HEK293 (cell line): ENCODE measurements around the gene ANP32A.

Source experiments
- AEBP2 ChIP-seq: fragments of 450-650 bp; formaldehyde crosslinking; IDR thresholded peaks from 2 replicates; pipeline ENCODE4 v1.5.1; 2016; ENCODE audit warnings: missing biosample characterization, missing genetic modification characterization, borderline replicate concordance
- EGR2 ChIP-seq: fragments of 450-650 bp; formaldehyde crosslinking; IDR thresholded peaks from 2 replicates; pipeline ENCODE4 v1.5.1; 2016; ENCODE audit warnings: low read depth, missing biosample characterization, missing genetic modification characterization
- GLIS1 ChIP-seq: fragments of 450-650 bp; formaldehyde crosslinking; IDR thresholded peaks from 2 replicates; pipeline ENCODE4 v1.5.1; 2016; ENCODE audit warnings: missing biosample characterization, missing genetic modification characterization
- TRIM28 ChIP-seq: IDR thresholded peaks from 2 replicates; pipeline ENCODE4 v1.6.1; 2011; ENCODE audit warnings: low read length, control low read depth, borderline replicate concordance
- ZBTB1 ChIP-seq: fragments of 450-650 bp; formaldehyde crosslinking; IDR thresholded peaks from 2 replicates; pipeline ENCODE4 v1.5.1; 2016; ENCODE audit warnings: missing biosample characterization, missing genetic modification characterization
- ZBTB20 ChIP-seq: fragments of 450-650 bp; formaldehyde crosslinking; IDR thresholded peaks from 2 replicates; pipeline ENCODE4 v1.5.1; 2016; ENCODE audit warnings: missing biosample characterization, missing genetic modification characterization
- ZBTB7A ChIP-seq: fragments of 450-650 bp; formaldehyde crosslinking; IDR thresholded peaks from 2 replicates; pipeline ENCODE4 v1.5.1; 2016; ENCODE audit warnings: low read depth, missing biosample characterization, missing genetic modification characterization
- ZNF140 ChIP-seq: fragments of 450-650 bp; formaldehyde crosslinking; IDR thresholded peaks from 2 replicates; pipeline ENCODE4 v1.5.1; 2016; ENCODE audit warnings: missing biosample characterization, missing genetic modification characterization
- ZNF221 ChIP-seq: fragments of 450-650 bp; formaldehyde crosslinking; IDR thresholded peaks from 2 replicates; pipeline ENCODE4 v1.5.1; 2017; ENCODE audit warnings: missing biosample characterization, missing genetic modification characterization, borderline replicate concordance
- ZNF239 ChIP-seq: fragments of 450-650 bp; formaldehyde crosslinking; IDR thresholded peaks from 2 replicates; pipeline ENCODE4 v1.5.1; 2016; ENCODE audit warnings: missing biosample characterization, missing genetic modification characterization
- ZNF26 ChIP-seq: fragments of 450-650 bp; formaldehyde crosslinking; IDR thresholded peaks from 2 replicates; pipeline ENCODE4 v1.5.1; 2016; ENCODE audit warnings: missing biosample characterization, missing genetic modification characterization
- ZNF311 ChIP-seq: fragments of 450-650 bp; formaldehyde crosslinking; IDR thresholded peaks from 2 replicates; pipeline ENCODE4 v1.5.1; 2017; ENCODE audit warnings: missing biosample characterization, missing genetic modification characterization, borderline replicate concordance
- ZNF404 ChIP-seq: fragments of 450-650 bp; formaldehyde crosslinking; IDR thresholded peaks from 2 replicates; pipeline ENCODE4 v1.5.1; 2017; ENCODE audit warnings: missing biosample characterization, missing genetic modification characterization
- ZNF433 ChIP-seq: fragments of 450-650 bp; formaldehyde crosslinking; IDR thresholded peaks from 2 replicates; pipeline ENCODE4 v1.5.1; 2016; ENCODE audit warnings: missing biosample characterization, missing genetic modification characterization, low read depth
- ZNF510 ChIP-seq: fragments of 450-650 bp; formaldehyde crosslinking; IDR thresholded peaks from 2 replicates; pipeline ENCODE4 v1.5.1; 2018; ENCODE audit warnings: mild to moderate bottlenecking, missing genetic modification characterization, missing biosample characterization; ENCODE audit not compliant: insufficient replicate concordance
- ZNF521 ChIP-seq: fragments of 450-650 bp; formaldehyde crosslinking; IDR thresholded peaks from 2 replicates; pipeline ENCODE4 v1.5.1; 2017; ENCODE audit warnings: missing biosample characterization, mild to moderate bottlenecking, missing genetic modification characterization
- ZNF549 ChIP-seq: fragments of 450-650 bp; IDR thresholded peaks from 2 replicates; pipeline ENCODE4 v1.5.1; 2018; ENCODE audit warnings: missing biosample characterization, missing genetic modification characterization, mild to moderate bottlenecking, inconsistent platforms, moderate library complexity
- ZNF571 ChIP-seq: fragments of 450-650 bp; formaldehyde crosslinking; IDR thresholded peaks from 2 replicates; pipeline ENCODE4 v1.5.0; 2017; ENCODE audit warnings: missing biosample characterization, missing genetic modification characterization
- ZNF658 ChIP-seq: fragments of 450-650 bp; formaldehyde crosslinking; IDR thresholded peaks from 2 replicates; pipeline ENCODE4; 2016; ENCODE audit warnings: missing biosample characterization, missing genetic modification characterization
- ZNF701 ChIP-seq: fragments of 450-650 bp; formaldehyde crosslinking; IDR thresholded peaks from 2 replicates; pipeline ENCODE4 v1.5.1; 2016; ENCODE audit warnings: missing biosample characterization, missing genetic modification characterization
- ZNF792 ChIP-seq: fragments of 450-650 bp; formaldehyde crosslinking; IDR thresholded peaks from 2 replicates; pipeline ENCODE4 v1.5.1; 2016; ENCODE audit warnings: missing biosample characterization, missing genetic modification characterization
- ZNF843 ChIP-seq: fragments of 450-650 bp; formaldehyde crosslinking; IDR thresholded peaks from 2 replicates; pipeline ENCODE4 v1.5.1; 2016; ENCODE audit warnings: missing biosample characterization, missing genetic modification characterization
- TF ChIP-seq, protein P1 (sequence below): fragments of 450-650 bp; formaldehyde crosslinking; conservative IDR thresholded peaks from 2 replicates; pipeline ENCODE4 v1.5.1; 2016; ENCODE audit warnings: low read depth, missing biosample characterization, missing genetic modification characterization
- TF ChIP-seq, protein P2 (sequence below): fragments of 450-650 bp; formaldehyde crosslinking; conservative IDR thresholded peaks from 2 replicates; pipeline ENCODE4 v1.5.1; 2016; ENCODE audit warnings: low read depth, missing biosample characterization, missing genetic modification characterization
- TF ChIP-seq, protein P3 (sequence below): fragments of 450-650 bp; formaldehyde crosslinking; IDR thresholded peaks from 2 replicates; pipeline ENCODE4 v1.5.1; 2016; ENCODE audit warnings: missing biosample characterization, missing genetic modification characterization

ANP32A gene

GRCh38 chr15:68817304-68818065 is 3.2 kb downstream of the ANP32A start (continued):
- TF ChIP-seq, protein P1, sequence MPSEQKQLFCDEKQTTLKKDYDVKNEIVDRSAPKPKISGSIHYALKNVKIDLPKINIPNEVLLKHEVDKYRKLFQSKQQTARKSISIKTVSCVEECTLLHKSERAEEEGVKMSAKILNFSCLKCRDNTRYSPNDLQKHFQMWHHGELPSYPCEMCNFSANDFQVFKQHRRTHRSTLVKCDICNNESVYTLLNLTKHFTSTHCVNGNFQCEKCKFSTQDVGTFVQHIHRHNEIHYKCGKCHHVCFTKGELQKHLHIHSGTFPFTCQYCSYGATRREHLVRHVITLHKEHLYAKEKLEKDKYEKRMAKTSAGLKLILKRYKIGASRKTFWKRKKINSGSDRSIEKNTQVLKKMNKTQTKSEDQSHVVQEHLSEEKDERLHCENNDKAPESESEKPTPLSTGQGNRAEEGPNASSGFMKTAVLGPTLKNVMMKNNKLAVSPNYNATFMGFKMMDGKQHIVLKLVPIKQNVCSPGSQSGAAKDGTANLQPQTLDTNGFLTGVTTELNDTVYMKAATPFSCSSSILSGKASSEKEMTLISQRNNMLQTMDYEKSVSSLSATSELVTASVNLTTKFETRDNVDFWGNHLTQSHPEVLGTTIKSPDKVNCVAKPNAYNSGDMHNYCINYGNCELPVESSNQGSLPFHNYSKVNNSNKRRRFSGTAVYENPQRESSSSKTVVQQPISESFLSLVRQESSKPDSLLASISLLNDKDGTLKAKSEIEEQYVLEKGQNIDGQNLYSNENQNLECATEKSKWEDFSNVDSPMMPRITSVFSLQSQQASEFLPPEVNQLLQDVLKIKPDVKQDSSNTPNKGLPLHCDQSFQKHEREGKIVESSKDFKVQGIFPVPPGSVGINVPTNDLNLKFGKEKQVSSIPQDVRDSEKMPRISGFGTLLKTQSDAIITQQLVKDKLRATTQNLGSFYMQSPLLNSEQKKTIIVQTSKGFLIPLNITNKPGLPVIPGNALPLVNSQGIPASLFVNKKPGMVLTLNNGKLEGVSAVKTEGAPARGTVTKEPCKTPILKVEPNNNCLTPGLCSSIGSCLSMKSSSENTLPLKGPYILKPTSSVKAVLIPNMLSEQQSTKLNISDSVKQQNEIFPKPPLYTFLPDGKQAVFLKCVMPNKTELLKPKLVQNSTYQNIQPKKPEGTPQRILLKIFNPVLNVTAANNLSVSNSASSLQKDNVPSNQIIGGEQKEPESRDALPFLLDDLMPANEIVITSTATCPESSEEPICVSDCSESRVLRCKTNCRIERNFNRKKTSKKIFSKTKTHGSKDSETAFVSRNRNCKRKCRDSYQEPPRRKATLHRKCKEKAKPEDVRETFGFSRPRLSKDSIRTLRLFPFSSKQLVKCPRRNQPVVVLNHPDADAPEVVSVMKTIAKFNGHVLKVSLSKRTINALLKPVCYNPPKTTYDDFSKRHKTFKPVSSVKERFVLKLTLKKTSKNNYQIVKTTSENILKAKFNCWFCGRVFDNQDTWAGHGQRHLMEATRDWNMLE (tag by site-specific recombination), result no peak
- TF ChIP-seq ZNF521 (tag by site-specific recombination), result no peak
- TF ChIP-seq ZNF701 (tag by site-specific recombination), result no peak
- TF ChIP-seq ZBTB20 (tag by site-specific recombination), result peak; percentile 86
- no peak for TF ChIP-seq ZNF433 (tag by site-specific recombination)
- TF ChIP-seq ZNF404 (tag by site-specific recombination), result no peak
- TF ChIP-seq ZNF792 (tag by site-specific recombination), result no peak
- TF ChIP-seq, protein P2, sequence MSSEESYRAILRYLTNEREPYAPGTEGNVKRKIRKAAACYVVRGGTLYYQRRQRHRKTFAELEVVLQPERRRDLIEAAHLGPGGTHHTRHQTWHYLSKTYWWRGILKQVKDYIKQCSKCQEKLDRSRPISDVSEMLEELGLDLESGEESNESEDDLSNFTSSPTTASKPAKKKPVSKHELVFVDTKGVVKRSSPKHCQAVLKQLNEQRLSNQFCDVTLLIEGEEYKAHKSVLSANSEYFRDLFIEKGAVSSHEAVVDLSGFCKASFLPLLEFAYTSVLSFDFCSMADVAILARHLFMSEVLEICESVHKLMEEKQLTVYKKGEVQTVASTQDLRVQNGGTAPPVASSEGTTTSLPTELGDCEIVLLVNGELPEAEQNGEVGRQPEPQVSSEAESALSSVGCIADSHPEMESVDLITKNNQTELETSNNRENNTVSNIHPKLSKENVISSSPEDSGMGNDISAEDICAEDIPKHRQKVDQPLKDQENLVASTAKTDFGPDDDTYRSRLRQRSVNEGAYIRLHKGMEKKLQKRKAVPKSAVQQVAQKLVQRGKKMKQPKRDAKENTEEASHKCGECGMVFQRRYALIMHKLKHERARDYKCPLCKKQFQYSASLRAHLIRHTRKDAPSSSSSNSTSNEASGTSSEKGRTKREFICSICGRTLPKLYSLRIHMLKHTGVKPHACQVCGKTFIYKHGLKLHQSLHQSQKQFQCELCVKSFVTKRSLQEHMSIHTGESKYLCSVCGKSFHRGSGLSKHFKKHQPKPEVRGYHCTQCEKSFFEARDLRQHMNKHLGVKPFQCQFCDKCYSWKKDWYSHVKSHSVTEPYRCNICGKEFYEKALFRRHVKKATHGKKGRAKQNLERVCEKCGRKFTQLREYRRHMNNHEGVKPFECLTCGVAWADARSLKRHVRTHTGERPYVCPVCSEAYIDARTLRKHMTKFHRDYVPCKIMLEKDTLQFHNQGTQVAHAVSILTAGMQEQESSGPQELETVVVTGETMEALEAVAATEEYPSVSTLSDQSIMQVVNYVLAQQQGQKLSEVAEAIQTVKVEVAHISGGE, result no peak; the same call in 1 of the 2 replicates
- TF ChIP-seq ZNF239 (tag by site-specific recombination), result no peak
- TF ChIP-seq ZBTB7A (tag by site-specific recombination), result peak; percentile 92; the same call in 1 of the 2 replicates
- no peak for TF ChIP-seq ZNF140 (tag by site-specific recombination)
- no peak for TF ChIP-seq ZNF571 (tag by site-specific recombination)
- peak; percentile 98 for TF ChIP-seq GLIS1
- TF ChIP-seq ZNF510, result no peak
- TF ChIP-seq, protein P3, sequence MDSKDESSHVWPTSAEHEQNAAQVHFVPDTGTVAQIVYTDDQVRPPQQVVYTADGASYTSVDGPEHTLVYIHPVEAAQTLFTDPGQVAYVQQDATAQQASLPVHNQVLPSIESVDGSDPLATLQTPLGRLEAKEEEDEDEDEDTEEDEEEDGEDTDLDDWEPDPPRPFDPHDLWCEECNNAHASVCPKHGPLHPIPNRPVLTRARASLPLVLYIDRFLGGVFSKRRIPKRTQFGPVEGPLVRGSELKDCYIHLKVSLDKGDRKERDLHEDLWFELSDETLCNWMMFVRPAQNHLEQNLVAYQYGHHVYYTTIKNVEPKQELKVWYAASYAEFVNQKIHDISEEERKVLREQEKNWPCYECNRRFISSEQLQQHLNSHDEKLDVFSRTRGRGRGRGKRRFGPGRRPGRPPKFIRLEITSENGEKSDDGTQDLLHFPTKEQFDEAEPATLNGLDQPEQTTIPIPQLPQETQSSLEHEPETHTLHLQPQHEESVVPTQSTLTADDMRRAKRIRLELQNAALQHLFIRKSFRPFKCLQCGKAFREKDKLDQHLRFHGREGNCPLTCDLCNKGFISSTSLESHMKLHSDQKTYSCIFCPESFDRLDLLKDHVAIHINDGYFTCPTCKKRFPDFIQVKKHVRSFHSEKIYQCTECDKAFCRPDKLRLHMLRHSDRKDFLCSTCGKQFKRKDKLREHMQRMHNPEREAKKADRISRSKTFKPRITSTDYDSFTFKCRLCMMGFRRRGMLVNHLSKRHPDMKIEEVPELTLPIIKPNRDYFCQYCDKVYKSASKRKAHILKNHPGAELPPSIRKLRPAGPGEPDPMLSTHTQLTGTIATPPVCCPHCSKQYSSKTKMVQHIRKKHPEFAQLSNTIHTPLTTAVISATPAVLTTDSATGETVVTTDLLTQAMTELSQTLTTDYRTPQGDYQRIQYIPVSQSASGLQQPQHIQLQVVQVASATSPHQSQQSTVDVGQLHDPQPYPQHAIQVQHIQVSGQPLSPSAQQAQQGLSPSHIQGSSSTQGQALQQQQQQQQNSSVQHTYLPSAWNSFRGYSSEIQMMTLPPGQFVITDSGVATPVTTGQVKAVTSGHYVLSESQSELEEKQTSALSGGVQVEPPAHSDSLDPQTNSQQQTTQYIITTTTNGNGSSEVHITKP (tag by site-specific recombination), result peak; percentile 82
- no peak for TF ChIP-seq ZNF843 (tag by site-specific recombination)
- TF ChIP-seq ZNF658, result no peak
- no peak for TF ChIP-seq ZNF311 (tag by site-specific recombination)
- TF ChIP-seq ZNF549 (tag by site-specific recombination), result no peak
- peak; percentile 39; the same call in 1 of the 2 replicates for TF ChIP-seq EGR2 (tag by site-specific recombination)
- no peak for TF ChIP-seq AEBP2
- TF ChIP-seq ZNF221, result no peak
- no peak for TF ChIP-seq TRIM28
- TF ChIP-seq ZNF26 (tag by site-specific recombination), result no peak
- TF ChIP-seq ZBTB1 (tag by site-specific recombination), result no peak
